ENCODE results near the gene ERCC6.

The ERCC6 gene

DNA sequence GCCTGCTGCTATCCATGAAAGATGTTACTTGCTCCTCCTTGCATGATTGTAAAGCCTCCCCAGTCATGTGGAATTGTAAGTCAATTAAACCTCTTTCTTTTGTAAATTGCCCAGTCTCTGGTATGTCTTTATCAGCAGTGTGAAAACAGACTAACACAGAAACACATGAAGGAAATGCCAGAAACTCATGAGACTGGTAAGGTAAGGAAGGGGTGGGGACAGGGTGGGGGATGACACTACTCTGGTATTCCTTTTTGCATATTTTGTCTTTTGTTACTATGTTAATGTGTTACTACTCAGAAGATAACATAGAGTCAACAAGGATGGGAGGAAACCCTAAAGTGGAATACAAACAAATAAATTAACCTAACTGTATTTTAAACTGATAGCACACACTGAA lies 73.2 kb downstream of the ERCC6 start:
- DNase-seq (ENCODE audit: low read depth, low spot score): no peak
- H3K27ac ChIP-seq: no peak overlapping the region

Measured in epithelial cell of prostate (primary cell).